ENCODE data around the gene DEPDC7.

GRCh38 chr11:33013755-33014154 lies 1.9 kb upstream of the DEPDC7 start:
- TF ChIP-seq CTCF (IDR thresholded peaks at IDR 0.05): no peak
- no peak for TF ChIP-seq POLR2A (IDR thresholded peaks at IDR 0.05)
